Testis (tissue), 2 donors: ENCODE measurements around the gene SCG3.

Experiments used
- CTCF ChIP-seq, 3 experiments: fragments of 450-650 bp in 2 of 3; fragments of 200-600 bp in 1 of 3; sonication (generic) in 1 of 3; IDR thresholded peaks; one replicate each; pipeline ENCODE4 v1.5.1; 2016 to 2019; ENCODE audit warnings: antibody characterized with exemption in 3 of 3, mild to moderate bottlenecking in 2 of 3, moderate library complexity in 1 of 3
- POLR2A ChIP-seq: fragments of 450-650 bp; IDR thresholded peaks from one replicate; pipeline ENCODE4 v1.6.1; 2017; ENCODE audit warnings: antibody characterized with exemption, mild to moderate bottlenecking, moderate library complexity

DNA sequence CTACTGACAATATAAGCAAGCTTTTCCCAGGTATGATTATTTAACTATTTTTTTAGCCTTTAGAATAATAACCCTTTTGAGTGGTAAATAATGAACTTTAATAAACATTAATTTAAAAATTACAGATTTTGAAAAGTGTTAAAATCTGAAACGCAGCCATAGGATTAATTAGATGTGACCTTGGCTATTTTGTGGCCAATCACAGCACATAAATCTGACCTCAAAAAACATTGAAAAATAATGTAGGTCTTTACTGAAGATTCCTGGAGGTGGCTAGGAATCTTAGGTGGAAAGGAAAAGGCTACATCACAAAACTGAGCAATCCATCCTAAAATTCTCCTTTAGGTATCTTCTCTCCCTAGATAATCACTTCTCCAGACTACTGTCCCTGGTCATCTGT is 18.1 kb downstream of the SCG3 start:
- TF ChIP-seq CTCF (IDR thresholded peaks at IDR 0.05): no peak
- TF ChIP-seq POLR2A: no peak
